HFFc6 (cell line): ENCODE data around the gene GPR101. TPM values are rescaled to one million over a fixed set of nuclear protein-coding genes. Genes with fewer than 3 reads are reported as not detected.

Experiments used
- DNase-seq: peaks from one replicate; pipeline ENCODE4 v3.0.0-alpha.2; 2018
- H3K27ac Mint-ChIP-seq: 2 replicates; pipeline ENCODE4 v1.8.0; 2020; ENCODE audit warnings: mild to moderate bottlenecking, mixed read lengths
- H3K27me3 Mint-ChIP-seq: 2 replicates; pipeline ENCODE4 v1.8.0; 2021; ENCODE audit warnings: mild to moderate bottlenecking, moderate library complexity, mixed read lengths; ENCODE audit not compliant: insufficient read depth
- H3K36me3 Mint-ChIP-seq: 2 replicates; pipeline ENCODE4 v1.8.0; 2021; ENCODE audit warnings: low read depth, mixed read lengths
- H3K4me1 Mint-ChIP-seq: 2 replicates; pipeline ENCODE4 v1.8.0; 2020; ENCODE audit warnings: low read depth, mixed read lengths
- H3K4me3 Mint-ChIP-seq: 2 replicates; pipeline ENCODE4 v1.8.0; 2020; ENCODE audit warnings: mild to moderate bottlenecking, moderate library complexity, mixed read lengths
- H3K9me3 Mint-ChIP-seq: 2 replicates; pipeline ENCODE4 v1.8.0; 2020; ENCODE audit warnings: mild to moderate bottlenecking, mixed read lengths
- CTCF ChIP-seq: fragments of 200-600 bp; sonication (generic); IDR thresholded peaks from 2 replicates; pipeline ENCODE4 v1.5.0; 2021; ENCODE audit warnings: antibody characterized with exemption, mild to moderate bottlenecking
- long read RNA-seq: library from polyadenylated mRNA; unstranded; transcript quantifications from one replicate; pipeline ENCODE4 v2.0.0, GENCODE V29; 2019
- total RNA-seq, 6 experiments: library from RNA; stranded (reverse); fragmentation: NEBNext Ultra II Directional; extraction: Animal tissue kit (Norgen Biotek cat#: 25700); gene quantifications; 2 replicates in 1 of 6; 3 replicates in 5 of 6; pipeline ENCODE4 v1.2.3, GENCODE V29; 2021

Gene GPR101, protein sequence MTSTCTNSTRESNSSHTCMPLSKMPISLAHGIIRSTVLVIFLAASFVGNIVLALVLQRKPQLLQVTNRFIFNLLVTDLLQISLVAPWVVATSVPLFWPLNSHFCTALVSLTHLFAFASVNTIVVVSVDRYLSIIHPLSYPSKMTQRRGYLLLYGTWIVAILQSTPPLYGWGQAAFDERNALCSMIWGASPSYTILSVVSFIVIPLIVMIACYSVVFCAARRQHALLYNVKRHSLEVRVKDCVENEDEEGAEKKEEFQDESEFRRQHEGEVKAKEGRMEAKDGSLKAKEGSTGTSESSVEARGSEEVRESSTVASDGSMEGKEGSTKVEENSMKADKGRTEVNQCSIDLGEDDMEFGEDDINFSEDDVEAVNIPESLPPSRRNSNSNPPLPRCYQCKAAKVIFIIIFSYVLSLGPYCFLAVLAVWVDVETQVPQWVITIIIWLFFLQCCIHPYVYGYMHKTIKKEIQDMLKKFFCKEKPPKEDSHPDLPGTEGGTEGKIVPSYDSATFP
- total RNA-seq = not detected
- long read RNA-seq = 0 reads

DNA sequence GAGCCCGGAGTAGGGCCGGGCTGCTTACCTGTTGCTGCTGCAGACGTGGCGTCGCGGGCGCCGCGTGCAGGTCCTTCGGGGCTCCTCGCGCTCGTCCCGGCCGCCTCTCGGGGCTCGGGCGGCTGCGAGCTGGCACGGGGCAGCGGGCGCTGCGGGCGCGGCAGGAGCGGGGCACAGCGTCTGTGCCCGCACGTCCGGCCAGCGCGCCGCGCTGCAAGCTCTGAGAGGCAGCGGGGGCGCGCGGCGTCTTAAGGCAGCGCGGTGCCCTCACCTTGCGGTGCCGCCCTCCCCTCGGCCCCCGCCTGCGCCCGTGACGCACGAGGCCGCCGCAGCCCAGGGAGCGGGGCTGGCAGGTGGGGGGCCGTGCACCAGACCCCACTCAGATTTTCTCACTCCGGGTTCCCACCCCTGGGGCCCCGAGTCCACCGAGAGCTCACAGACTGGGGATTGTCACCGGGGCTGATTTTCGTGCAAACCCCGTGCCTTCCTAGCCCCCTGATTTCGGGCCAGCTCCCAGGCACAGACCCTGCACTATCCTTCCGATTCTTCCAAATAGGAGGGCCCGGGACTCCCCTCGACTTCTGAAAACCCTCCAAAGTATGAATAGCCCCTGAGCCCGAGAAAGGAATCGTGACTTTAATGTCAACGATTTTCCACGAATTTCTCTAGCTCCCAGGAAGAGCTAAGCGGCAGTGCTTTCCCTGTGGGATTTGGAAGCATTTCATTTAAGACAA, at the start of gene GPR101:
Gene GPR101 (minus strand): TSS at position 222 of the 734 bp plus-strand sequence. CDS start 2,321 bp downstream, outside the sequence.
- H3K4me3 Mint-ChIP-seq = no peak within 1 kb of the TSS
- peaks cover 26% of the 10 kb centered on the region for H3K27me3 Mint-ChIP-seq
- no peak for TF ChIP-seq CTCF
- H3K36me3 Mint-ChIP-seq = no peaks in the 10 kb centered on the region
- no peak within 1 kb of the TSS for H3K27ac Mint-ChIP-seq
- H3K4me1 Mint-ChIP-seq = no peaks in the 10 kb centered on the region
- no peak for DNase-seq
- no peaks in the 10 kb centered on the region for H3K9me3 Mint-ChIP-seq

DNA sequence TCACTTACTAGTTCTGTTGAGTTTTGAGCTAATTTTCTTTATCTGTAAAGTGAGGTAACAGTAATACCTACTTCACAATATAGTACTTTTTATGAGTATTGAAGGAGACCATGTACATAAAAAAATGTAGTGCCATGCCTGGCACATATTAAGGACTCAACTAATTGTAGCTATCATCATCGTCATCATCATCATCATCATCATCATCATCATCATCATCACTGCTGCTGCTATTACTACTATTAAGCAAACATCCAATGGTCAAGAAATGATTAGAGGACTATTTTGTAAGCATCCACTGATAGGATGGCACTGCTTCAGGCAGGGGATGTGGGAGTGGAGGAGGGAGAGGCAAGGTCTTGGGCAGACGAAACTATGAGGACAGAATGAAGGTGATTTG, 47.4 kb upstream of the GPR101 start:
- Mint-ChIP-seq H3K36me3 (no peaks in the 10 kb centered on the region), H3K4me1 (no peaks in the 10 kb centered on the region), H3K27me3 (no peaks in the 10 kb centered on the region), H3K4me3 (no peak overlapping the region), H3K9me3 (peaks cover 4% of the 10 kb centered on the region; the same call in 1 of the 2 replicates), H3K27ac (no peak overlapping the region)
- TF ChIP-seq CTCF = no peak
- DNase-seq = no peak

DNA sequence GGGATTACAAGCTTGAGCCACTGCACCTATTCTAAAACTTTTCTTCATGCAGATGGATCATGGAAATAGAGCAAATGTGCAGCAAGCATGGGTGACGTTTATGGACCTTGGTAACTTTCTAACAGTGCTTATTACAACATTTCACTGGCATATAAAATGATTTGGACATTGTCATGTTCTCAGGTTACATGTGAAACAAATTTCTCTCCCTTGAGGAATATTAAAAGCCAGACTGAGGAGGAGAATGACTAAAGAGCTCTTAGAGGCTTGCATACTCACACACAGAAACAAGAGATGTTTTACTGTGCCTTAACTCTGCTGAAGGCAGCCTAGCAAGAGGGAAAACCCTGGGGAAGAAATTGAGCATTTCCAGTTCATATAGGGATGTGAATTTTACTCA, 38.6 kb upstream of the GPR101 start:
- no peaks in the 10 kb centered on the region for H3K9me3 Mint-ChIP-seq
- H3K4me3 Mint-ChIP-seq = no peak overlapping the region
- no peaks in the 10 kb centered on the region for H3K4me1 Mint-ChIP-seq
- H3K27ac Mint-ChIP-seq = no peak overlapping the region
- DNase-seq = no peak
- TF ChIP-seq CTCF = no peak
- no peaks in the 10 kb centered on the region for H3K36me3 Mint-ChIP-seq
- H3K27me3 Mint-ChIP-seq = no peaks in the 10 kb centered on the region; the same call in 1 of the 2 replicates

DNA sequence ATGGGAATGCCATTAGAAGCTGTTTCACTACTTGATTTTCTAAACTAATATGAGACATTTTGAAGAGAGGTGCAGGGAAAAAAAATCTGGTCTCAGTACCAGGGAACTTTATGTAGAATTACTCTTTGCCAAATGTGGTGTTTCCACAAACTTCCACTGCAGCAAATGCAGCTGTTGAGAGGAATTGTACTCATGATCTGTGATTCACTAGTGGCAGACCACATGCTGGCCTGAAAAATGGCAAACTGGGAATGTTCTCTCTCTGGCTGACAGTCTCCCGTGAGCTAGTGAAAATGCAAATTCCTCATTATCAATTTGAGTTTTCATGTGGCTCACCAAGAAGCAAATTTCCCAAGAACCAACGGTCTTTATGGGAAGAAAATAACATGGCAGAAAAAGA, 37.8 kb upstream of the GPR101 start:
- Mint-ChIP-seq H3K36me3 (no peaks in the 10 kb centered on the region), H3K4me1 (no peaks in the 10 kb centered on the region), H3K4me3 (no peak overlapping the region), H3K27ac (no peak overlapping the region), H3K27me3 (no peaks in the 10 kb centered on the region; the same call in 1 of the 2 replicates), H3K9me3 (no peaks in the 10 kb centered on the region)
- no peak for TF ChIP-seq CTCF
- DNase-seq = no peak

- TF ChIP-seq CTCF = no peak
- no peak overlapping the region for H3K4me3 Mint-ChIP-seq
- H3K36me3 Mint-ChIP-seq = no peaks in the 10 kb centered on the region
- no peak for DNase-seq
- no peak overlapping the region for H3K27ac Mint-ChIP-seq
- H3K27me3 Mint-ChIP-seq = no peaks in the 10 kb centered on the region
- no peaks in the 10 kb centered on the region for H3K9me3 Mint-ChIP-seq
- no peaks in the 10 kb centered on the region for H3K4me1 Mint-ChIP-seq
These were observed 33.4 kb upstream of the GPR101 start for GRCh38 chrX:137067147-137067546.
